Measurements from ENCODE around the gene VWF.

GRCh38 chr12:6068227-6068626 is 56.2 kb downstream of the VWF start:
- TF ChIP-seq EP300 (IDR thresholded peaks at IDR 0.05): no peak
- TF ChIP-seq POLR2A (IDR thresholded peaks at IDR 0.05): no peak

Data from gastroesophageal sphincter (tissue), 2 donors.